CD4-positive, alpha-beta memory T cell (primary cell): ENCODE measurements around the gene MPL. TPM values are rescaled to one million over a fixed set of nuclear protein-coding genes. Genes with fewer than 3 reads are reported as not detected.
A peak's percentile ranks its signal among the peaks of the same experiment; 100 is the strongest.

Source experiments
- CTCF ChIA-PET: fragments of 350-600 bp; sonication (Branson Sonifier 250); formaldehyde crosslinking; loops from one replicate; lab custom pipeline; 2021; ENCODE audit warnings: inconsistent platforms; ENCODE audit not compliant: partially characterized antibody; lab: Charles Lee
- POLR2A ChIA-PET: fragments of 350-600 bp; sonication (Branson Sonifier 250); formaldehyde crosslinking; loops from one replicate; lab custom pipeline; 2021; ENCODE audit not compliant: partially characterized antibody; lab: Charles Lee
- DNase-seq, 5 donors: peaks; one replicate each; pipeline versions ENCODE4 v3.0.0 to v3.0.0-alpha.2; 2020 to 2022; ENCODE audit warnings: mixed read lengths in 1 of 5
- H3K27ac ChIP-seq: one replicate; pipeline ENCODE4 v1.7.0; 2013; ENCODE audit warnings: low read depth, low read length
- H3K27me3 ChIP-seq: 2 replicates; pipeline ENCODE4 v1.7.0; 2013; ENCODE audit warnings: mild to moderate bottlenecking, low read length, moderate library complexity; ENCODE audit not compliant: insufficient read depth
- H3K36me3 ChIP-seq: 2 replicates; pipeline ENCODE4 v1.7.0; 2013; ENCODE audit warnings: mild to moderate bottlenecking, low read length, moderate library complexity; ENCODE audit not compliant: insufficient read depth
- H3K4me1 ChIP-seq: 2 replicates; pipeline ENCODE4 v1.7.0; 2013; ENCODE audit warnings: mild to moderate bottlenecking, low read length, moderate library complexity; ENCODE audit not compliant: insufficient read depth
- H3K4me3 ChIP-seq, 2 donors: one replicate each; pipeline ENCODE4 v1.7.0; 2013; ENCODE audit warnings: low read length in 2 of 2, mild to moderate bottlenecking in 1 of 2
- H3K9me3 ChIP-seq, 2 donors: one replicate each; pipeline ENCODE4 v1.7.0; 2013; ENCODE audit warnings: low read length in 2 of 2, control low read depth in 1 of 2; ENCODE audit not compliant: control insufficient read depth in 1 of 2
- H3K27ac Mint-ChIP-seq, 7 donors: one replicate each; pipeline ENCODE4 v1.8.0; 2020 to 2021; ENCODE audit warnings: mixed read lengths in 7 of 7, mild to moderate bottlenecking in 6 of 7, inconsistent platforms in 3 of 7, moderate library complexity in 3 of 7
- H3K27me3 Mint-ChIP-seq, 2 donors: one replicate each; pipeline ENCODE4 v1.8.0; 2020 to 2021; ENCODE audit warnings: mixed read lengths in 2 of 2
- H3K36me3 Mint-ChIP-seq, 2 donors: one replicate each; pipeline ENCODE4 v1.8.0; 2020 to 2021; ENCODE audit warnings: mixed read lengths in 2 of 2, inconsistent platforms in 1 of 2, mild to moderate bottlenecking in 1 of 2
- H3K4me1 Mint-ChIP-seq, 4 donors: one replicate each; pipeline ENCODE4 v1.8.0; 2020 to 2021; ENCODE audit warnings: mixed read lengths in 4 of 4, mild to moderate bottlenecking in 1 of 4
- H3K4me3 Mint-ChIP-seq, 8 donors: one replicate each; pipeline ENCODE4 v1.8.0; 2020 to 2021; ENCODE audit warnings: mixed read lengths in 8 of 8, mild to moderate bottlenecking in 7 of 8, moderate library complexity in 6 of 8, inconsistent platforms in 3 of 8
- H3K9me3 Mint-ChIP-seq, 8 donors: one replicate each; pipeline ENCODE4 v1.8.0; 2020 to 2021; ENCODE audit warnings: mixed read lengths in 8 of 8, mild to moderate bottlenecking in 5 of 8, inconsistent platforms in 3 of 8, moderate library complexity in 1 of 8
- intact Hi-C: fragments of 100-400 bp; cut with micrococcal nuclease; formaldehyde crosslinking; loops from one replicate; pipeline ENCODE4 v1.15.1; 2023
- polyA plus RNA-seq, 2 donors: library from polyadenylated mRNA; unstranded; fragments of 300-500 nt; fragmentation: Illumina TruSeq; gene quantifications; one replicate each; pipeline ENCODE4 v1.2.3, GENCODE V29; 2021
- total RNA-seq, 2 experiments: library from RNA; stranded (reverse); gene quantifications; one replicate each; pipeline ENCODE4 v1.2.3, GENCODE V29; 2021

The MPL gene
- total and polyA plus RNA-seq, 4 experiments from 2014 or later, result not detected

- no peaks in the 10 kb centered on the region for H3K4me1 ChIP-seq
- no peaks in the 10 kb centered on the region for H3K27me3 ChIP-seq
- no peaks in the 10 kb centered on the region for H3K4me1 Mint-ChIP-seq
- no peaks in the 10 kb centered on the region for H3K36me3 ChIP-seq
- H3K27me3 Mint-ChIP-seq, result no peaks in the 10 kb centered on the region
- H3K4me3 ChIP-seq, result no peak overlapping the region
- H3K36me3 Mint-ChIP-seq, result no peaks in the 10 kb centered on the region
- no peak overlapping the region for H3K27ac ChIP-seq
- H3K4me3 Mint-ChIP-seq, result peak overlapping the region in 1 of 8 donors; percentile 46
- no peak for DNase-seq
- no peaks in the 10 kb centered on the region for H3K9me3 ChIP-seq
- H3K9me3 Mint-ChIP-seq, result peaks cover 0 to under 1% (median 0%) of the 10 kb centered on the region in 8 donors
- ChIA-PET POLR2A (no interaction called here), CTCF (no interaction called here)
- intact Hi-C loops, result no loop called here
- H3K27ac Mint-ChIP-seq, result no peak overlapping the region
These were observed 19.7 kb upstream of the MPL start for GRCh38 chr1:43317817-43318471.

DNA sequence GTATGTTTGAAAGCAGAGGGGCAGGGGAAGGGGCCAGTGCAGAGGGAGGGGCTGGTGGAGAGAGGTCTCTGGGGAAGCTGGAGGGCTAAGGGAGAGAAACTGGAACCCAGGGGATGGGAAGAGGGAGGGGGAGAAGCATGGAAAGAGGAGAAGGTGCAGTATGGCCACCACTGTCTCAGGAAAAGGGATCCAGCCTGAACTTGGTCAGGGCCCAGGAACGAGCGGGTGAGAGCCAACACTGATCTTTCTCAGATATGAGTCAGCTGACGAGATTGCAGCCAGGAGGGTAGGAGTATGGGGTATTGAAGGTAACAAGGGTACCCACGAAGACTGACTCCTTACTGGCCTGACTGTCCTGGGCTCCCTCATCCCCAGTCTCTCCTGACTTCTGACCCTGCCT lies 18.8 kb upstream of the MPL start:
- intact Hi-C loops, result no loop called here
- POLR2A ChIA-PET, result no interaction called here
- Histone ChIP-seq H3K9me3 (no peaks in the 10 kb centered on the region), H3K27me3 (no peaks in the 10 kb centered on the region), H3K4me1 (no peaks in the 10 kb centered on the region), H3K36me3 (no peaks in the 10 kb centered on the region), H3K4me3 (no peak overlapping the region), H3K27ac (no peak overlapping the region)
- Mint-ChIP-seq H3K4me3 (no peak overlapping the region), H3K9me3 (peaks cover 0 to 2% (median 0%) of the 10 kb centered on the region in 8 donors), H3K27me3 (no peaks in the 10 kb centered on the region), H3K36me3 (no peaks in the 10 kb centered on the region), H3K4me1 (no peaks in the 10 kb centered on the region), H3K27ac (no peak overlapping the region)
- DNase-seq, result no peak
- CTCF ChIA-PET, result no interaction called here

- Mint-ChIP-seq H3K4me1 (no peaks in the 10 kb centered on the region), H3K27ac (no peak overlapping the region), H3K36me3 (no peaks in the 10 kb centered on the region), H3K4me3 (no peak overlapping the region), H3K27me3 (no peaks in the 10 kb centered on the region), H3K9me3 (peaks cover 0 to 5% (median 2%) of the 10 kb centered on the region in 8 donors)
- H3K9me3 ChIP-seq, result no peaks in the 10 kb centered on the region
- H3K36me3 ChIP-seq, result no peaks in the 10 kb centered on the region
- H3K27me3 ChIP-seq, result no peaks in the 10 kb centered on the region
- intact Hi-C loops, result no loop called here
- no peak overlapping the region for H3K27ac ChIP-seq
- no peaks in the 10 kb centered on the region for H3K4me1 ChIP-seq
- ChIA-PET POLR2A (no interaction called here), CTCF (no interaction called here)
- DNase-seq, result no peak
- H3K4me3 ChIP-seq, result no peak overlapping the region
These were observed 18.3 kb upstream of the MPL start for GRCh38 chr1:43319288-43319687.

DNA sequence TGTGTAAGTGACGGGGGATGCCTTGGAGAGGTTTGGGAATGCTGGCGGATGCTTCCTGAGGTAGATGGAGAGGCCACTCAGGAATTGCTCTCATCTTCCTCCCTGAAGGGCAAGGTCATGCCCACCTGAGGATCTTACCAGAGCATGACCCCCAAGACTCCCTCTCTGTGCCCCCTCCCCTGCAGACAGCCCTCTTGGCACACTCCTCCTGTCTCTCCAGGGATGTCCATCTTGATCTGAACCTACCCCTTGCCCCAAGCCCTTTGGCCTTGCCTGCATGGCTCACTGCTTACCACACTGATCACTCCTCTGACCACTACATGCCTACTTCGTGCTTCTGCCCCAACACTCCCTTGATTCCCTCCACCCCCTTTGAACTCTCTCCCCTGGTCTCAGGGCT lies 17.9 kb upstream of the MPL start:
- ChIA-PET CTCF (no interaction called here), POLR2A (no interaction called here)
- intact Hi-C loops, result no loop called here
- H3K4me3 Mint-ChIP-seq, result no peak overlapping the region
- peaks cover 0 to 2% of the 10 kb centered on the region in 2 donors for H3K27me3 Mint-ChIP-seq
- H3K4me1 Mint-ChIP-seq, result no peaks in the 10 kb centered on the region
- H3K27me3 ChIP-seq, result no peaks in the 10 kb centered on the region
- H3K9me3 Mint-ChIP-seq, result peaks cover 0 to 10% (median 6%) of the 10 kb centered on the region in 8 donors
- peaks cover 0 to 2% of the 10 kb centered on the region in 2 donors for H3K36me3 Mint-ChIP-seq
- DNase-seq, result no peak
- no peak overlapping the region for H3K27ac Mint-ChIP-seq
- H3K36me3 ChIP-seq, result no peaks in the 10 kb centered on the region
- H3K4me3 ChIP-seq, result no peak overlapping the region
- no peak overlapping the region for H3K27ac ChIP-seq
- H3K4me1 ChIP-seq, result no peaks in the 10 kb centered on the region
- peaks cover 0 to 3% of the 10 kb centered on the region in 2 donors for H3K9me3 ChIP-seq

- H3K4me3 Mint-ChIP-seq, result no peak overlapping the region
- H3K36me3 Mint-ChIP-seq, result peaks cover 4 to 5% of the 10 kb centered on the region in 2 donors
- no peak overlapping the region for H3K27ac Mint-ChIP-seq
- Histone ChIP-seq H3K27me3 (no peaks in the 10 kb centered on the region), H3K9me3 (peaks cover 0 to 4% of the 10 kb centered on the region in 2 donors), H3K36me3 (no peaks in the 10 kb centered on the region), H3K4me1 (no peaks in the 10 kb centered on the region), H3K27ac (no peak overlapping the region), H3K4me3 (no peak overlapping the region)
- H3K4me1 Mint-ChIP-seq, result no peaks in the 10 kb centered on the region
- intact Hi-C loops, result no loop called here
- peaks cover 2 to 21% (median 17%) of the 10 kb centered on the region in 8 donors for H3K9me3 Mint-ChIP-seq
- ChIA-PET POLR2A (no interaction called here), CTCF (no interaction called here)
- H3K27me3 Mint-ChIP-seq, result peaks cover 0 to 4% of the 10 kb centered on the region in 2 donors
- no peak for DNase-seq
These were observed 16.2 kb upstream of the MPL start for GRCh38 chr1:43321331-43321891.

DNA sequence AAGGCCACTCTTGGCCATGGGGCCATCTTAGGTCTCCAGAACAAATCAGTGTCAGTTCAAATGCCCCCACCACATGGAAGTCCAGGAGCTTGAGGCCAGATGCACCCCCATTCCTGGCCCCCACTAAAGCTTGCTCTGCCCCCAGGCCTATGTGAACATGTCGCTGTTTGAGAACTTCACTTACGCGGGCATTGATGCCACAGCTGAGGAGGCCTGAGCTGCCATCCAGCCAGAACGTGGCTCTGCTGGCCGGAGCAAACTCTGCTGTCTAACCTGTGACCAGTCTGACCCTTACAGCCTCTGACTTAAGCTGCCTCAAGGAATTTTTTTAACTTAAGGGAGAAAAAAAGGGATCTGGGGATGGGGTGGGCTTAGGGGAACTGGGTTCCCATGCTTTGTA lies 15.1 kb upstream of the MPL start:
- H3K27me3 Mint-ChIP-seq, result peaks cover 0 to 4% of the 10 kb centered on the region in 2 donors
- intact Hi-C loops, result no loop called here
- Histone ChIP-seq H3K4me3 (no peak overlapping the region), H3K36me3 (no peaks in the 10 kb centered on the region), H3K4me1 (no peaks in the 10 kb centered on the region), H3K27me3 (no peaks in the 10 kb centered on the region), H3K27ac (no peak overlapping the region), H3K9me3 (peaks cover 0 to 4% of the 10 kb centered on the region in 2 donors)
- H3K9me3 Mint-ChIP-seq, result peaks cover 2 to 28% (median 21%) of the 10 kb centered on the region in 8 donors
- no peak for DNase-seq
- no peak overlapping the region for H3K4me3 Mint-ChIP-seq
- no peaks in the 10 kb centered on the region for H3K4me1 Mint-ChIP-seq
- POLR2A ChIA-PET, result no interaction called here
- CTCF ChIA-PET, result interaction anchor here (0.8 kb wide), 1 partner anchor 13 kb away, joined by 4 read pairs; no protein-coding TSS in a partner anchor
- H3K27ac Mint-ChIP-seq, result no peak overlapping the region
- H3K36me3 Mint-ChIP-seq, result peaks cover 4 to 5% of the 10 kb centered on the region in 2 donors

DNA sequence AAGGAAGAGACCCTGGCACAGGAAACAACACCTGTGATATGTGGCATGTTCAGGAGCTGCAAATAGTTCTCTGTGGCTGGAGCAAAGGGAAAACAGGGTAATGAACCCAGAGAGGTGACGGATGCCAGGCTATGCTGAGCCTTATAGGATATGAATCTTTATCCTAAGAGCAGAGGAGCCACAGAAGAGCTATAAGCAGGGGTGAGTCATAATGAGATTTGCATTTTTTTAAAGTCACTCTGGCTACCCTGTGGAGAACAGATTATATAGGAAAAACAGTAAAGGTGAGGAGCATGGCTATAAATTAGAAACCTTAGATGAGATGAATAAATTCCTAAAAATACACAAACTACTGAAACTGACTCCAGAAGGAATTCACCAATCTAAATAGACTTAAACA lies 12.8 kb upstream of the MPL start:
- CTCF ChIA-PET, result no interaction called here
- Mint-ChIP-seq H3K4me3 (no peak overlapping the region), H3K27me3 (peaks cover 2 to 4% of the 10 kb centered on the region in 2 donors), H3K9me3 (peaks cover 2 to 38% (median 27%) of the 10 kb centered on the region in 8 donors), H3K36me3 (peaks cover 4 to 5% of the 10 kb centered on the region in 2 donors), H3K4me1 (no peaks in the 10 kb centered on the region), H3K27ac (no peak overlapping the region)
- DNase-seq, result no peak
- Histone ChIP-seq H3K4me3 (no peak overlapping the region), H3K27me3 (no peaks in the 10 kb centered on the region), H3K4me1 (no peaks in the 10 kb centered on the region), H3K27ac (no peak overlapping the region), H3K9me3 (peaks cover 0 to 4% of the 10 kb centered on the region in 2 donors), H3K36me3 (no peaks in the 10 kb centered on the region)
- intact Hi-C loops, result no loop called here
- POLR2A ChIA-PET, result no interaction called here
